Skin of body (tissue), 2 donors: Measurements from ENCODE around the gene BCO2. TPM values are rescaled to one million over a fixed set of nuclear protein-coding genes. Genes with fewer than 3 reads are reported as not detected.
"Not testable (repeated sequence)": the region's sequence is repeated elsewhere in the genome, so short reads cannot be mapped to it uniquely, and the experiment has no call there.

Source experiments
- DNase-seq: peaks from one replicate; lab custom pipeline; 2025; lab: John Stamatoyannopoulos, UW
- total RNA-seq: library from RNA; depleted of rRNA; stranded (reverse); fragments of >200 nt; gene quantifications from one replicate; pipeline ENCODE4 v1.2.3, GENCODE V29; 2014

BCO2 gene
- total RNA-seq: 4.9 TPM

DNA sequence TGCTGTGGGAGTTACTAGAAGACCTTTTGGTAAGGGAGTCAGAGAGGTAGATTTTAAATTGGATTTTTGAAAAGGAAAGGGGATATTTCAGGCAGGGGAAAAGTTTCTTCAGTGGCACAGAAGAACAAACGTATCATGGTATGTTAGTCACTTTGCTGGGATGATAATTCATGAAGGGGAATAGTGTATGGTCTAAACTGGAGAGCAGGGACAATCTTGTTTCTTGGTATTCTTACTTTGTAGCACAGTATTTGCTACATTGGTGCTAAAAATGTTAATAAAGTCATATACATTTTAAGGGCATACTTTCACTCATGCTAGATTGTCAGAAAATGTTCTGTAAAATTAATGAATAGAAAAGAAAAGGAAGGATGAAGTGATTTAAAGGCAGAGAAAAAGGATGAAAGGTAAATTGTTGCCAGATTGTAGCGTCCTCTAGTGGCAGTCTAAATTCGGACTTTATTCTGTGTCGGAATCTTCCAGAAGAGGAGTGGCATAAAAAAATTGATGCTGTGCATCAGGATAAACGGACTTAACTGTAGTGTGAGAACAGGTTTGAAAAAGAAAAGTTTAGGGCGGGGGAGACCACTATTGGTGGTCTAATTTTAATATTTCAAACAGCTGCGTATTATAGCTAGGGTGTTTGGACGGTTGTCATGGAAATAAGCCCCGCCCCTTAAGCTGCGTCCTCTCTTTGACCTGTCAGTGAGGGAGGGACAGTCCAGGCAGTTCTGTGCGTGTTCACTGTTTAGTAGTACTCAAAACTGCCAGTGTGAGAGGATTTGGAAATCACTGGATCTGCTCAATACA lies at the start of gene BCO2:
Gene BCO2, plus strand, starts transcription at position 724 of the 810 bp plus-strand sequence. CDS start 90 bp downstream, outside the sequence.
- peak; percentile 26 for DNase-seq

GRCh38 chr11:112127056-112127455 lies 48.3 kb upstream of the BCO2 start:
- DNase-seq: no peak

GRCh38 chr11:112128483-112129121 lies 46.7 kb upstream of the BCO2 start:
- peak; percentile 13 for DNase-seq

GRCh38 chr11:112129656-112130055 lies 45.7 kb upstream of the BCO2 start:
- DNase-seq: no peak

GRCh38 chr11:112132737-112133136 lies 42.6 kb upstream of the BCO2 start:
- DNase-seq: no peak

DNA sequence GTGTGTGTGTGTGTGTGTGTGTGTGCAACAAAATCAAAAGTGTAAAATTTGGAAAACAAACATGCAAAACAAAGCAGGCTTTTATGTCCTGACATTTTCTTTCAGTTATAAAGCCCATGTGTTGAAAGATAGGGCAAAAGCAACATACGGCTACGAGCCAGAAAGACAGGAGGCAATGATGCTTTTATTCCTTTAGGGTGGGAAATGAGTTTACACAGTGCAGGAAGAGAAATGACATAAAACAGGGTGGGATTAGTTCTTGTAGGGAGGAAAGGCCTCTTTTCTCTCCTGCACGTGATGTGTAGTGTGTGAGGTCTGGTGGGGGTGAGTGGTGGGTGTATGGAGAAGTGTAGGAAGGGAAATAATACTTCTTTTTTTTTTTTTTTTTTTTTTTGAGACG lies 40.8 kb upstream of the BCO2 start:
- no peak for DNase-seq

- no peak for DNase-seq
Measured at GRCh38 chr11:112143597-112143996, 31.7 kb upstream of the BCO2 start.

DNA sequence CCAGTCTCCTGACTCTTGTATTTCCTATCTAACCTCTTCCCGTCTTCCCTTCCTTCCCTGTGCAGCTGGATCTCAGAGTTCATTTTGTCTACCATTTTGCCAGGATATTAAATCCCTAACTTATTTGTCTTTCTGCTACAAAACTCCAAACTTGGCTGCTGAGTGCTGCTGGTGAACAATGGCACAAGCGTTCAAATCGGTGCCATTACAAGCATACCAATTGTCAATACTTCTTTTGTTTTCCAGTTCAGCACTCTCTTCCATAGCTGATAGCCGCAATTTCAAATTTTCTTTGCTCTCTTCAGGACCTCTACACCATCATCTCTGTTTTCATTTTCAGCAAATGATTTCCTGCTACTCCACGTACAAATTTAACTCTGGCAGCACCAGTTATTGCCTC lies 24.8 kb upstream of the BCO2 start:
- DNase-seq: no peak

DNA sequence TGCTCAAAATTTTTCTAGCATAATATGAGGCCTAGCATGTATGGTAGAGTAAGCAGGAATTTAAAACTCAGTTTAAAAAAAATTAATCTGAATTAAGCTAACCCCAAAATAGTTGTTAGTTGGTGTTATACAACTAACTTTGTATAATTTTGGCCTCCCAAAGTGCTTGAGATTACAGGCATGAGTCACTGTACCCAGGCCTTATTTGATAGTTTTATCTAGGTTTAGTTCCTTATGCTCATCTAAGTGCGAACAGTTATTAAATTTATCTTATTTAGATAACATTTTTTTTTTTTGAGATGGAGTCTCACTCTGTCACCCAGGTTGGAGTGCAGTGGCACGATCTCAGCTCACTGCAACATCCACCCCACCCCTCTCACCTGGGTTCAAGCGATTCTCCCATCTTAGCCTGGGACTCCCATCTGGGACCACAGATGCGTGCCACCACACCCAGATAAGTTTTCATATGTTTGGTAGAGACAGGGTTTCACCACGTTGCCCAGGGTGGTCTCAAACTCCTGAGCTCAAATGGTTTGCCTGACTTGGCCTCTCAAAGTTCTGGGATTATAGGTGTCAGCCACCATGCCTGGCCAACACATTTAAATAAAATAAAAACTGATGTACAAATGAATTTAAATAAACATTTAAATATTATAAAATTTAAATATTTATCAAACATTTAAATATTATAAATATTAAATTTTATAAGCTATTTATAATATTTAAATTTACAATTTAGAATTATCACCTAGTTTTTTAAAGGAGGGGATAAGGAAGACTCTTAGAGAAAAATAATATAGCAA lies 19.0 kb upstream of the BCO2 start:
- DNase-seq: no peak

DNA sequence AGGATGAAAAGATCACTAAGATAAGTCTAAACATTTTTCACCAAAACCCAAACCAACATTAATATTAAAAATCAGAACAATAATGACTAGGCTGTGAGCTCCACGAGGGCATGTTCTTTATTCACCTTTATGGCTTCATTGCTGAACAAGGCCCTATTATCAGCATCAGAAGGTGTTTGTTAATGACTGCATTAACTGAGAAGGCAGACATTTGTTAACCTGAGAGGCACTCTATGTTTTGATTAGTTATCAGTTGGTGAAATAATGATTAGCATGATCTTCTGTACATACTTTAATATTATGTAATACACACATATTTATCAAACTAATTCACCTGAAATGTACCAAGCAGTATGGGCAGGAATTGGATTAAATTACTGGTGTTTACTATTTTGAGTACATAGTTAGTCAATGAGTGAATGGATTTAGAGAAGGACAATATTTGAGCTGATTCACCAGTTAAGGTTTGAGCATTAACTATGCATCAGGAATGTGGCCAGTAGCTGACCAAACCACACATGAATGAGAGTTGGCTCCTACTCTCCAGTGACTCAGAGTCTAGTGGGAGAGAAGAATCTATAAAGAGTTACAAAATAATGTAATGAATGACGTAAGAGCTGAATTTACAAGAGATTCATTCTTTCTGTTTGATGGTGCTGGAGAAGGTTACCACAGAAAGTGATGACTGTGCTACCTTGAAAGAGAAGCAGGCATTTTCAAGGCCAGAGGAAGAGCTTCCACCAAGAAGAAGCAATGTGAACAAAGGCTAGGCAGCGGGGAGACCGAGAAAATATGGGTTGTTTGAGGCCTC lies 18.2 kb upstream of the BCO2 start:
- DNase-seq: no peak

- DNase-seq: no peak
Measured at GRCh38 chr11:112159098-112160065, 15.9 kb upstream of the BCO2 start.

DNA sequence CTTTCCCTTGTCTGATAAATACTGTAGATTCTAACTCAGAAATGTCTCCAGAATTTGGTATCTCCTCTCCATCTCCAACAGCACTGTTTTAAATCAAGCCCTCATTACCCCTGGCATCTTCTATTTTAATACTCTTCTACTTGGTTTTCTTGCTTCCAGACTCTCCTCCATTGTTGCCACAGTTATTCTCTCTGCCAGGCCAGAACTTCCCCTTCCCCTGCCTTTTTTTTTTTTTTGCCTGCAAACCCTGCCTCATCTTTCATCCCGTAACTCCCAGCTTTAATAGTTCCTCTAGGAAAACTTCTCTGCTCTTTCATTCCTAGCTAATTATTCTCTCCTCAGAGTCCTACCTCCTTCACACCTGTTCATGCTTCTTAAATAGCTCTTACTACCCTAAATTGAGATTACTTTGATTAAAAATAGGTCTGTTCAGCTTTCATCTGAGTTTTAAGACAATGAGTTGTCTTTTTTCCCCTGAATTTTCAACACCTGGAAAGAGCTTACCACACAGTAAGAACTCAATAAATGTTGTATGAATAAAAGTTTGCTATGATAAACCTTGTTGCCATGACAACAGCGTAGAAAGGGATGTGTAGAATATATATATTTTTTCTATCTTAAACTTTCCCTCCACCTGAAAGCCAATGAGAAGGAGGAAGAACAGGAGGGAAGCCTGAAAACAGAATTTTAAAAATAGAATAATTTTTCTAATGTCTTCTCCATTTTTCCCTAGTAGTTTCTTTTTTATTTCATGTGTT lies 15.0 kb upstream of the BCO2 start:
- DNase-seq: no peak

DNA sequence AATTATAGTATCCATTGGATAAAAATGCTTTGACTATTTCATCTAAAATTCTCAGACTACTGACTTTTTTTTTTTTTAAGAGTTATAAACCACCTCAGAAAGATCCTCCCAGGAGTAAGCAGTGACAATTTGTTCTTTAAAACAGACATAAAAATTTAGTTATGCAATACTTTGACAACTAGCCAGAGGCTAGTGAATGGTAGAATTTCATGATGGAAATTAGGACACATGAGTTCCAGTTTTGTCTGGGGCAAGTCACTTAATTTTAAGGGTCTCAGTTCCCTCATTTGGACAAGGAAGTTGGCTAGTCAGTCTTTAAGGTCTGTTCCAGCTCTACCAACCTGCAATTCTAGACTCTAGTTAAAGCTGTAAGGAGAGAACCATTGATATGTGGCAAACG lies 14.3 kb upstream of the BCO2 start:
- no peak for DNase-seq

GRCh38 chr11:112162200-112162599 lies 13.1 kb upstream of the BCO2 start:
- not testable (repeated sequence) for DNase-seq

DNA sequence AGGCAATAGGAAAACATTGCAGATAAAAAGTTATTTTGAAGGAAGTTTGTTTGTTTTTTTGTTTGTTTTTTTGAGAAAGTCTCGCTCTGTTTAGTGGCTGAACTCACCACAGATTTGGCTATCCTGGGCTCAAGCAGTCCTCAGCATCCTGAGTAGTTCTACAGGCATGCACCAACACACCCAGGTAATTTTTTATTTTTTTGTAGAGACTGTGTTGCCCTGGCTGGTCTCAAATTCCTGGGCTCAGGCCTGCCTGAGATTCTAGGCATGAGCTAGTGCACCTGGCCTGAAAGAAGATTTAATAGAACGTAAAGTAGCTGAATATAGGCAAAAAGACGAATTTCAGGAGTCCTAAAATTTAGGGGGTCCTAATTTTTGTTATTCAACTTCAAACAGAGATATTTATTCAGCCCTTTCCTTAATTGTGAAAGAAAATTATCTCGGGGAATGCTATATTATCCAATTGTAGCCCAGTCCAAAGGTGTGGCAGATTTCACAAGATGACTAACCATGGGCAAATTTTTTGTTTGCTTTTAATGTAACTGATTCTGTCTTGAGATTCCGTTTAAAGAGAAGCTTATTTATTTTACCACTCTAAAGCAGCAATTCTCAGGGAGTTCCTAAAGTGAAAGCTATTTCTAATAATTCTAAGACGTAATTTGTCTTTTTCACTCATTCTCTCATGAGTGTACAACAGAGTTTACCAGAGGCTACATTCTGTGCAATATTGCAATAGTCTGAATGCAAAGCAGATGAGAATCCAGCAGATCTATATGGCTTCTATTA lies 12.4 kb upstream of the BCO2 start:
- DNase-seq: no peak

DNA sequence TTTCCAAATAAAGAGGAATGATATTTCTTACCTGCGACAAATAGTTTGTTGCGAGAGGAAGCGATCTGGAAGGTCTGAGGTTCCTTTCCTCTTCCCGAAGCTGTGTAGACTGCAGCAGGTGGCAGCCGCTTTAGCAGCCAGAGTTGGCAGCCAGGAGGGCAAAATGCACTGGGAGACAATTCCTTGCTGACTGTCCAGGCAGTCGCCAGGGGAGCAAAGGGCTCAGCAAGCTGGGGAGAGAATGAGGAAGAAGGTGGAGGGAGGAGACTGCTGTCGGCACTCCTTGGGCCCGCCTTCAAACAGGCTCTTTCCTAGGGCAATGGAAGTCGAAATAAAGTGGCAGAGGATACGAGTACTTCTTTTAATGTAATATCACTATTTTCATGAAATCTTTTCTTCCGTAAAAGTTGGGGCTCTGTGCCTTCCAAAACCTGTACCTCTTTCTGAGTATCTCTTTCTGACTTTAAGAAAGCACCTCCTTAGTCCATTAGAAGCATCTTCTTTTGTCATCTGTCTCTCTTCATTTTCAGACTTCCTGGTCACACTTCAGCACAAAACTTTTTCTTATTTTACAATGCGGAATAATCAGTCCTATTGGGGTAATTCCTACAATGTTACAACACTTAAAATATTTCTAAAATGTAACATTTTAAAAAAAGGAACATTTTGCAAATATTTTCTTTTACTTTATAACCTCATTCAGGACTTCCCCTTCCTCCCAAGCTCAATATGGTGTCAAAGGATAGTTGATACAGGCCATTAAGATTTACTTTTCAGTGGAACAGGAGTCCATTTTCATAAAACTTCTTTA lies 11.2 kb upstream of the BCO2 start, which contains the start of gene IL18:
Gene IL18, minus strand, starts transcription at position 220 of the 811 bp plus-strand sequence. CDS start 9,041 bp downstream, outside the sequence.
- no peak for DNase-seq

- no peak for DNase-seq
Measured at GRCh38 chr11:112165049-112165448, 10.3 kb upstream of the BCO2 start.
